PC-3 (cell line): ENCODE results near the gene ODC1. TPM values are rescaled to one million over a fixed set of nuclear protein-coding genes. Genes with fewer than 3 reads are reported as not detected.

Experiments used
- ATAC-seq: fragments of 200-7000 bp; cut with Tn5 transposase; 2 replicates; pipeline ENCODE4 v1.9.1; 2020; ENCODE audit warnings: mild to moderate bottlenecking, moderate library complexity
- BruUV-seq: library from RNA; stranded (reverse); fragments of 400-500 nt; replicated peaks from 2 replicates; lab custom pipeline; 2021; lab: Mats Ljungman, UMichigan
- CTCF ChIA-PET: fragments of 300-600 bp; sonication (Branson Sonifier 250); formaldehyde crosslinking; loops from one replicate; lab custom pipeline; 2022; ENCODE audit warnings: antibody characterized with exemption; lab: Charles Lee
- POLR2A ChIA-PET: fragments of 300-600 bp; sonication (Branson Sonifier 250); formaldehyde crosslinking; loops from one replicate; lab custom pipeline; 2022; ENCODE audit warnings: antibody characterized with exemption; ENCODE audit not compliant: unreplicated experiment; lab: Charles Lee
- DNase-seq: peaks from one replicate; pipeline ENCODE4 v3.0.0-alpha.2; 2015
- H2AFZ ChIP-seq: fragments of 300-600 bp; sonication (generic); 2 replicates; pipeline ENCODE4 v1.6.0; 2016; ENCODE audit warnings: antibody characterized with exemption, low read length
- H3F3A ChIP-seq: fragments of 300-600 bp; sonication (generic); one replicate; pipeline ENCODE4 v1.6.0; 2017; ENCODE audit warnings: antibody characterized with exemption, low read length, control low read depth, mild to moderate bottlenecking; ENCODE audit not compliant: unreplicated experiment
- H3K27ac ChIP-seq: fragments of 300-600 bp; sonication (generic); 2 replicates; pipeline ENCODE4 v1.5.1; 2016; ENCODE audit warnings: mild to moderate bottlenecking, low read length
- H3K27me3 ChIP-seq: fragments of 300-600 bp; sonication (generic); 2 replicates; pipeline ENCODE4 v1.6.1; 2016; ENCODE audit warnings: low read length, mixed read lengths
- H3K36me3 ChIP-seq: fragments of 300-600 bp; sonication (generic); 2 replicates; pipeline ENCODE4 v1.6.1; 2016; ENCODE audit warnings: low read depth, mixed run types, low read length, mixed read lengths
- H3K4me1 ChIP-seq: fragments of 300-600 bp; sonication (generic); 2 replicates; pipeline ENCODE4 v1.5.1; 2016; ENCODE audit warnings: low read length; ENCODE audit not compliant: insufficient read depth
- H3K4me2 ChIP-seq: fragments of 300-600 bp; sonication (generic); 2 replicates; pipeline ENCODE4 v1.6.0; 2016; ENCODE audit warnings: low read length
- H3K4me3 ChIP-seq: fragments of 300-600 bp; sonication (generic); 2 replicates; pipeline ENCODE4 v1.5.1; 2016; ENCODE audit warnings: mild to moderate bottlenecking, low read length, mixed read lengths
- H3K79me2 ChIP-seq: fragments of 300-600 bp; sonication (generic); 2 replicates; pipeline ENCODE4 v1.6.1; 2017; ENCODE audit warnings: low read length, mixed read lengths
- H3K9ac ChIP-seq: fragments of 300-600 bp; sonication (generic); 2 replicates; pipeline ENCODE4 v1.6.0; 2016; ENCODE audit warnings: mild to moderate bottlenecking, low read length
- H3K9me2 ChIP-seq: fragments of 300-600 bp; sonication (generic); replicated peaks from 2 replicates; pipeline ENCODE4 v1.6.1; 2016; ENCODE audit warnings: mixed run types, low read length, mixed read lengths
- H3K9me3 ChIP-seq: fragments of 300-600 bp; sonication (generic); 2 replicates; pipeline ENCODE4 v1.6.1; 2016; ENCODE audit warnings: low read length, mixed read lengths
- H4K20me1 ChIP-seq: fragments of 300-600 bp; sonication (generic); 2 replicates; pipeline ENCODE4 v1.6.1; 2016; ENCODE audit warnings: low read length, mixed read lengths
- CTCF ChIP-seq: fragments of 300-600 bp; sonication (generic); conservative IDR thresholded peaks from 2 replicates; pipeline ENCODE4 v1.5.1; 2017; ENCODE audit warnings: antibody characterized with exemption, low read depth, mild to moderate bottlenecking, low read length
- EZH2 ChIP-seq: fragments of 300-600 bp; sonication (generic); IDR thresholded peaks from one replicate; pipeline ENCODE4 v1.6.1; 2017; ENCODE audit warnings: antibody characterized with exemption, mild to moderate bottlenecking, low read length; ENCODE audit not compliant: unreplicated experiment
- EZH2phosphoT487 ChIP-seq: fragments of 300-600 bp; sonication (generic); IDR thresholded peaks from 2 replicates; pipeline ENCODE4 v1.6.1; 2018; ENCODE audit warnings: mild to moderate bottlenecking, antibody characterized with exemption, low read length, borderline replicate concordance
- intact Hi-C: fragments of 100-400 bp; cut with micrococcal nuclease; formaldehyde crosslinking; loops from 2 replicates; pipeline ENCODE4 v1.9.0; 2023
- total RNA-seq: library from RNA; depleted of rRNA; stranded (reverse); fragments of >200 nt; gene quantifications from 2 replicates; pipeline ENCODE4 v1.2.3, GENCODE V29; 2014

ODC1 gene
- total RNA-seq, 1 experiment from 2014 or later = 712 TPM

DNA sequence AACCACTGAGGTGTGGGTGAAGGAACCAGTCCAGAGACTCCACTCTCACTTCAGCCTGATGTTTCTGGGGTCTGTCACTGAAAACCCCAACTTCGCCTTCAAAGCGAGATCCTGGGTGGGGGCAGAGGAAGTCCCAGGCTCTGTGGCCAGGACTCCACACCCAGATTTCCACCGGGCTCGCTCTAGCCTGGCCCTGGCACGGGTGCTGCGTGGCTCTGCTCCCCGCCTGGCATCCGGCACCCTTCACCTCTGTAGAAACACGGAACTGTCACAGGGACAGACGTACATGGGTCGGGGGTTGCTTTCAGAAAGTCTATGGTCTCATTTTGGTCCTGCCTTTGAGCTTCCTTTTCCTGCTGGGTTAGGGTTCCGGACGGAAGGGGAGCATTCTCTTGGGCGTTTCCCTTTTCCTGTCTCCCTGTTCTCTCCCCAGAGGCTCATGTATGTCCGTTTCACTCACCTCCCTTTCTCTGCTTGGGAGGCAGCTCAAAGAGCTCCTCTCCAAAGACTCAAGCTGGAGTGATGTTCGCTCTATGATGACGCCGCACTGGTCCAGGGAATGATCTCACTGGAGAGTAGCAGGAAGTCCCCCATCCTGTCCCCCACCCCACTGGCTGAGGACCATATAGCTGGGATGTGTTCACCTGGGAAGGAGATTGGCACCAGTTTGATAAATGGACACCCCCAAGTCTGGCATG lies 41.5 kb downstream of the ODC1 start:
- Histone ChIP-seq H2AFZ (no peak overlapping the region), H3K4me1 (peaks cover 72% of the 10 kb centered on the region), H3K79me2 (peaks cover 66% of the 10 kb centered on the region), H3K9ac (peak overlapping the region; percentile 82), H3K4me3 (no peak overlapping the region), H3K27ac (peak overlapping the region; percentile 99), H3F3A (peaks cover 30% of the 10 kb centered on the region), H3K9me3 (no peaks in the 10 kb centered on the region), H3K36me3 (peaks cover 33% of the 10 kb centered on the region; the same call in 1 of the 2 replicates), H3K4me2 (peak overlapping the region; percentile 73), H3K27me3 (no peaks in the 10 kb centered on the region), H4K20me1 (no peaks in the 10 kb centered on the region), H3K9me2 (no peaks in the 10 kb centered on the region)
- no peak for DNase-seq
- TF ChIP-seq EZH2phosphoT487 (no peak), EZH2 (no peak), CTCF (no peak)
- BruUV-seq = no TSS peak
- intact Hi-C loops = loop anchor here (5.0 kb wide), 2 partner anchors 69 to 124 kb away; no protein-coding TSS in a partner anchor
- POLR2A ChIA-PET = no interaction called here
- ATAC-seq = no peak
- CTCF ChIA-PET = no interaction called here

DNA sequence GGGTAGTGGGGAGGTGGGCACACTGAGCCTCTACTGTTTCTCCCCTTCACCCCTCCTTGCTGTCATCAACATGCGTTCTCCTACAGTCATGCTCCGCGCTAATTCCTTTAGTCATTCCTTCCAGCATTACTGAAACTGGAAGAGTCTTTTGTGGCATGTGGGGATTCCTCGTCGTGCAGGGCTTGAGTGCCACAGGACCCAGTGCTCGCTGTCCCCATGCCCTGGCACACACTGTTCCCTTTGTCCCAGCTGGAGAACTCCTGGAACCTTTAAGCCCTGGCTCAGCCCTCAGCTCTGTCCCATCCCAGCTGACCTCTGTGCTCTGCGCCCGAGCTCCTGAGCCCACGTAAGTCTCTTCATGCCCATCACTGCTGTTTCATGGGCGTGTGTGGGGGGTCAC lies 42.1 kb downstream of the ODC1 start:
- no peak overlapping the region for H3K4me3 ChIP-seq
- no TSS peak for BruUV-seq
- no peaks in the 10 kb centered on the region for H3K9me3 ChIP-seq
- H3K4me1 ChIP-seq = peaks cover 78% of the 10 kb centered on the region
- peak overlapping the region; percentile 73 for H3K4me2 ChIP-seq
- H3K9me2 ChIP-seq = no peaks in the 10 kb centered on the region
- POLR2A ChIA-PET = no interaction called here
- H3K27ac ChIP-seq = peak overlapping the region; percentile 99
- ATAC-seq = no peak
- no peak for TF ChIP-seq CTCF
- no peak for TF ChIP-seq EZH2phosphoT487
- TF ChIP-seq EZH2 = no peak
- intact Hi-C loops = loop anchor here (5.0 kb wide), 2 partner anchors 69 to 124 kb away; no protein-coding TSS in a partner anchor
- peaks cover 31% of the 10 kb centered on the region; the same call in 1 of the 2 replicates for H3K36me3 ChIP-seq
- no peak overlapping the region for H2AFZ ChIP-seq
- no peaks in the 10 kb centered on the region for H4K20me1 ChIP-seq
- peaks cover 68% of the 10 kb centered on the region for H3K79me2 ChIP-seq
- peak overlapping the region; percentile 82 for H3K9ac ChIP-seq
- no peaks in the 10 kb centered on the region for H3K27me3 ChIP-seq
- peaks cover 35% of the 10 kb centered on the region for H3F3A ChIP-seq
- no peak for DNase-seq
- CTCF ChIA-PET = interaction anchor here (0.7 kb wide), 1 partner anchor 37 kb away, joined by 5 read pairs; no protein-coding TSS in a partner anchor

DNA sequence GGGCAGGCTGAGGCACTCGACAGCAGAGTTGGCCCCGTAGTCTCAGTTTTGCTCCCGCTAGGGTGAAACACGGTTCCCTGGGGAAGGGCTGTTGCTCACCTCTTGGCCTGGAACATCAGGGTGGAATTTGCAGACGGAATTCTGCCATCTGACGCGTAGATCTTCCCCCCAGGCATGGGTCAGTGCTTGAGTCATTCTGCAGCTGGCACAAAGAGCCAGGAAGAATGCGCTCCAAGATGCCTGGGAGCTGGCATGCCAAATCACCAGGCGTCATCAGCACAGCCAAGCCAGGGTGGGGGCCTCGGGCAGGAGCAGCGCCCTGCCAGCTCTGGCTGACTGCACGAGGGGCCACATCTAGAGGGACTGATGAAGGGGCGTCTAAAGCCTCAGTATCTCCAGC lies 42.7 kb downstream of the ODC1 start:
- peak; percentile 98 for DNase-seq
- H3K27ac ChIP-seq = peak overlapping the region; percentile 99
- ATAC-seq = peak; percentile 42
- ChIA-PET POLR2A (no interaction called here), CTCF (interaction anchor here (0.6 to 0.7 kb wide), 2 partner anchors 36 to 100 kb away, joined by 3 to 5 read pairs; no protein-coding TSS in a partner anchor)
- no TSS peak for BruUV-seq
- H3K9me3 ChIP-seq = no peaks in the 10 kb centered on the region
- TF ChIP-seq CTCF (no peak), EZH2 (no peak), EZH2phosphoT487 (no peak)
- no peaks in the 10 kb centered on the region for H3K27me3 ChIP-seq
- no peak overlapping the region for H2AFZ ChIP-seq
- H3K4me1 ChIP-seq = peaks cover 84% of the 10 kb centered on the region
- peaks cover 36% of the 10 kb centered on the region for H3F3A ChIP-seq
- peak overlapping the region; percentile 60 for H3K4me2 ChIP-seq
- no peaks in the 10 kb centered on the region for H4K20me1 ChIP-seq
- peak overlapping the region; percentile 88 for H3K9ac ChIP-seq
- peaks cover 31% of the 10 kb centered on the region; the same call in 1 of the 2 replicates for H3K36me3 ChIP-seq
- H3K9me2 ChIP-seq = no peaks in the 10 kb centered on the region
- intact Hi-C loops = loop anchor here (1.0 to 5.0 kb wide), 5 partner anchors 15 to 145 kb away; no protein-coding TSS in a partner anchor
- H3K4me3 ChIP-seq = no peak overlapping the region
- peaks cover 68% of the 10 kb centered on the region for H3K79me2 ChIP-seq
